ENCODE data around the gene ADAMTS20.

DNA sequence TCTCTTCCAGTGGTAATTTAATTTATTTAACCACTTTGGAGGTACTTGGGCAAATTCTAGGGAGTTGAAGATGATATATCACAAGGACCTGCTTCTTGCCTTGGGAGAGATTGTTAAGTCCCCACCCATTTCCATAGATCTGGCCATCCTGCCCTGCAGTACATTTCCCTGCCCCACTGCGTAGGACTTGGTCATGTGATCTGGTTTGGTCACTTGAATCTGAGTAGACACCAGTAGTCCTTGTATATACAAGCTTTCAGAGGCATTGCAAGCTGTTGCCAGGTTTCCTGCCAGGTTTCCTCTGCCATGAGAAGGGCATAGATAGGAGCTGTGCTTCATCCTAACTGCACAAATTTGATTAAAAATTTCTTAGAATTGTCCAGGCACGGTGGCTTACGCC lies 200.0 kb downstream of the ADAMTS20 start:
- TF ChIP-seq, protein P1, sequence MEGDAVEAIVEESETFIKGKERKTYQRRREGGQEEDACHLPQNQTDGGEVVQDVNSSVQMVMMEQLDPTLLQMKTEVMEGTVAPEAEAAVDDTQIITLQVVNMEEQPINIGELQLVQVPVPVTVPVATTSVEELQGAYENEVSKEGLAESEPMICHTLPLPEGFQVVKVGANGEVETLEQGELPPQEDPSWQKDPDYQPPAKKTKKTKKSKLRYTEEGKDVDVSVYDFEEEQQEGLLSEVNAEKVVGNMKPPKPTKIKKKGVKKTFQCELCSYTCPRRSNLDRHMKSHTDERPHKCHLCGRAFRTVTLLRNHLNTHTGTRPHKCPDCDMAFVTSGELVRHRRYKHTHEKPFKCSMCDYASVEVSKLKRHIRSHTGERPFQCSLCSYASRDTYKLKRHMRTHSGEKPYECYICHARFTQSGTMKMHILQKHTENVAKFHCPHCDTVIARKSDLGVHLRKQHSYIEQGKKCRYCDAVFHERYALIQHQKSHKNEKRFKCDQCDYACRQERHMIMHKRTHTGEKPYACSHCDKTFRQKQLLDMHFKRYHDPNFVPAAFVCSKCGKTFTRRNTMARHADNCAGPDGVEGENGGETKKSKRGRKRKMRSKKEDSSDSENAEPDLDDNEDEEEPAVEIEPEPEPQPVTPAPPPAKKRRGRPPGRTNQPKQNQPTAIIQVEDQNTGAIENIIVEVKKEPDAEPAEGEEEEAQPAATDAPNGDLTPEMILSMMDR (IDR thresholded peaks at IDR 0.05; ENCODE audit: low read depth, low read length) = no peak
- no peak for TF ChIP-seq EZH2phosphoT487 (IDR thresholded peaks at IDR 0.05; ENCODE audit: low read depth)

Measured in OCI-LY3 (cell line).